Measurements from ENCODE around the gene MAP4K2.
A peak's percentile ranks its signal among the peaks of the same experiment; 100 is the strongest.

The MAP4K2 gene

GRCh38 chr11:64759131-64759721 is 43.8 kb downstream of the MAP4K2 start:
- no peak overlapping the region for H3K27ac ChIP-seq
- no peak for DNase-seq (ENCODE audit: low read depth, low spot score)

- DNase-seq (ENCODE audit: low read depth, low spot score) = no peak
- no peak overlapping the region for H3K27ac ChIP-seq
Measured at GRCh38 chr11:64758330-64759079, 44.5 kb downstream of the MAP4K2 start.

- no peak for DNase-seq (ENCODE audit: low read depth, low spot score)
Measured at GRCh38 chr11:64757549-64758329, 45.3 kb downstream of the MAP4K2 start.

GRCh38 chr11:64755681-64756361 is 47.2 kb downstream of the MAP4K2 start:
- no peak overlapping the region for H3K27ac ChIP-seq
- no peak for DNase-seq (ENCODE audit: low read depth, low spot score)

More at GRCh38 chr11:64757549-64758329, 45.3 kb downstream of the MAP4K2 start:
- H3K27ac ChIP-seq = no peak overlapping the region

GRCh38 chr11:64754919-64755662 is 47.9 kb downstream of the MAP4K2 start:
- no peak overlapping the region for H3K27ac ChIP-seq
- no peak for DNase-seq (ENCODE audit: low read depth, low spot score)

GRCh38 chr11:64754124-64754918 is 48.7 kb downstream of the MAP4K2 start:
- DNase-seq (ENCODE audit: low read depth, low spot score) = no peak
- no peak overlapping the region for H3K27ac ChIP-seq

GRCh38 chr11:64753380-64754123 is 49.5 kb downstream of the MAP4K2 start:
- H3K27ac ChIP-seq = no peak overlapping the region
- no peak for DNase-seq (ENCODE audit: low read depth, low spot score)

- DNase-seq (ENCODE audit: low read depth, low spot score) = no peak
Measured at GRCh38 chr11:64753019-64753379, 50.0 kb downstream of the MAP4K2 start.

GRCh38 chr11:64752175-64752970 is 50.6 kb downstream of the MAP4K2 start:
- H3K27ac ChIP-seq = no peak overlapping the region

More at GRCh38 chr11:64753019-64753379, 50.0 kb downstream of the MAP4K2 start:
- H3K27ac ChIP-seq = no peak overlapping the region

GRCh38 chr11:64751580-64751979 is 51.4 kb downstream of the MAP4K2 start:
- DNase-seq (ENCODE audit: low read depth, low spot score) = no peak
- H3K27ac ChIP-seq = no peak overlapping the region

More at GRCh38 chr11:64752175-64752970, 50.6 kb downstream of the MAP4K2 start:
- no peak for DNase-seq (ENCODE audit: low read depth, low spot score)

GRCh38 chr11:64751136-64751535 is 51.9 kb downstream of the MAP4K2 start:
- no peak overlapping the region for H3K27ac ChIP-seq
- no peak for DNase-seq (ENCODE audit: low read depth, low spot score)

GRCh38 chr11:64750361-64751054 is 52.5 kb downstream of the MAP4K2 start:
- H3K27ac ChIP-seq = no peak overlapping the region
- DNase-seq (ENCODE audit: low read depth, low spot score) = no peak

GRCh38 chr11:64747961-64748665 is 54.9 kb downstream of the MAP4K2 start:
- DNase-seq (ENCODE audit: low read depth, low spot score) = no peak
- H3K27ac ChIP-seq = peak overlapping the region; percentile 61

GRCh38 chr11:64746486-64746885 is 56.5 kb downstream of the MAP4K2 start:
- DNase-seq (ENCODE audit: low read depth, low spot score) = no peak
- no peak overlapping the region for H3K27ac ChIP-seq

- no peak overlapping the region for H3K27ac ChIP-seq
- DNase-seq (ENCODE audit: low read depth, low spot score) = no peak
Measured at GRCh38 chr11:64745521-64746328, 57.3 kb downstream of the MAP4K2 start.

- DNase-seq (ENCODE audit: low read depth, low spot score) = no peak
Measured at GRCh38 chr11:64745189-64745520, 57.9 kb downstream of the MAP4K2 start.

More at GRCh38 chr11:64745189-64745520, 57.9 kb downstream of the MAP4K2 start:
- no peak overlapping the region for H3K27ac ChIP-seq
